ENCODE data around the gene C1orf167. TPM values are rescaled to one million over a fixed set of nuclear protein-coding genes. Genes with fewer than 3 reads are reported as not detected.

C1orf167 gene
- polyA plus RNA-seq, 3 donors, result 0.05 TPM; not detected in 2

- peak overlapping the region; percentile 26 for H3K4me2 ChIP-seq (replicated peaks; ENCODE audit: extremely low read depth, low read length, poor library complexity, severe bottlenecking)
- peaks cover 49% of the 10 kb centered on the region for H3K79me2 ChIP-seq (ENCODE audit: insufficient read depth, low read length)
- H3K36me3 ChIP-seq (replicated peaks in 1 of 2; ENCODE audit: control insufficient read depth in 1 of 2, insufficient read depth in 2 of 2, low read length in 2 of 2), result peaks cover 54 to 71% of the 10 kb centered on the region in 2 donors
- Mint-ChIP-seq H3K36me3 (peaks cover 56 to 72% of the 10 kb centered on the region in 2 donors), H3K9me3 (no peaks in the 10 kb centered on the region), H3K4me3 (no peak overlapping the region), H3K27ac (peak overlapping the region; percentile 61 to 99 (median 86)), H3K4me1 (peaks cover 45% of the 10 kb centered on the region), H3K27me3 (ENCODE audit: low read depth in 3 of 3) (peaks cover 0 to 4% (median 1%) of the 10 kb centered on the region in 3 donors)
- no peaks in the 10 kb centered on the region for H3K9me3 ChIP-seq (replicated peaks in 1 of 2; ENCODE audit: control insufficient read depth in 1 of 2, insufficient read depth in 1 of 2, low read length in 2 of 2)
- peak overlapping the region in 1 of 3 experiments; percentile 4 for H3K4me3 ChIP-seq (replicated peaks in 1 of 3; ENCODE audit: low read depth in 2 of 3, low read length in 3 of 3)
- no peaks in the 10 kb centered on the region for H3K27me3 ChIP-seq (ENCODE audit: control insufficient read depth in 2 of 2, insufficient read depth in 2 of 2, low read length in 2 of 2)
- H4K20me1 ChIP-seq (ENCODE audit: insufficient read depth, low read length), result no peaks in the 10 kb centered on the region
- TF ChIP-seq CTCF (IDR thresholded peaks at IDR 0.05), result no peak
- peak in 2 of 3 donors; percentile 33 to 48 for DNase-seq
- no peak overlapping the region for H3K9ac ChIP-seq (ENCODE audit: insufficient read depth, low read length, poor library complexity, severe bottlenecking)
- peaks cover 32 to 53% of the 10 kb centered on the region in 2 donors for H3K4me1 ChIP-seq (ENCODE audit: control insufficient read depth in 1 of 2, insufficient read depth in 2 of 2, low read length in 2 of 2)
- H3K27ac ChIP-seq (ENCODE audit: low read depth in 1 of 2, low read length in 2 of 2), result peak overlapping the region; percentile 32 to 93
- intact Hi-C loops (cut with micrococcal nuclease), result no loop called here
- H2AFZ ChIP-seq (ENCODE audit: insufficient read depth, low read depth, low read length, poor library complexity, severe bottlenecking), result no peak overlapping the region
- no CpG with 5 or more reads among the region's 5 CpGs for WGBS (ENCODE audit: insufficient coverage)
Measured at GRCh38 chr1:11813021-11813420, 51.0 kb downstream of the C1orf167 start.

DNA sequence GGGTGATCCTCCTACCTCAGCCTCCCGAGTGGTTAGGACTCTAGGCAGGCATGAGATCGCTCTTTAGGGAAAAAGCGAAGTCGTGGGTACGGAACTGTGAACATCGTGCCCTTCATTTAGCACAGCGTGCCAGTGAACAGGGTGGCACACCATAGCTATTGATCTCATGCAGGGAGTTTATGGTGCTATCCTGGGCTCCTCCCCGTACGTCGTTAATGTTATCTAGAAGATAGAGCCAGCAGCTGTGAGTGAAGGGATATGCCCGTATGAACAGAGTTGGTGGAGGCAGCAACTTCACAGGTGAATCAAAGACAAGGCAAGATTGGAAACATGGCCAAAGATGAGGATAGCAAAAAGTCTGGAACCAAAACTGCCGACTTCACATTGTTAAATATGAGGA is 55.2 kb downstream of the C1orf167 start:
- Histone ChIP-seq H3K4me3 (replicated peaks in 1 of 3; ENCODE audit: low read depth in 2 of 3, low read length in 3 of 3) (no peak overlapping the region), H4K20me1 (ENCODE audit: insufficient read depth, low read length) (no peaks in the 10 kb centered on the region), H3K27me3 (ENCODE audit: control insufficient read depth in 2 of 2, insufficient read depth in 2 of 2, low read length in 2 of 2) (no peaks in the 10 kb centered on the region), H3K9ac (ENCODE audit: insufficient read depth, low read length, poor library complexity, severe bottlenecking) (no peak overlapping the region), H3K36me3 (replicated peaks in 1 of 2; ENCODE audit: control insufficient read depth in 1 of 2, insufficient read depth in 2 of 2, low read length in 2 of 2) (peaks cover 55 to 72% of the 10 kb centered on the region in 2 donors), H3K4me2 (replicated peaks; ENCODE audit: extremely low read depth, low read length, poor library complexity, severe bottlenecking) (no peak overlapping the region), H3K27ac (ENCODE audit: low read depth in 1 of 2, low read length in 2 of 2) (no peak overlapping the region), H3K79me2 (ENCODE audit: insufficient read depth, low read length) (peaks cover 12% of the 10 kb centered on the region), H3K9me3 (replicated peaks in 1 of 2; ENCODE audit: control insufficient read depth in 1 of 2, insufficient read depth in 1 of 2, low read length in 2 of 2) (no peaks in the 10 kb centered on the region), H3K4me1 (ENCODE audit: control insufficient read depth in 1 of 2, insufficient read depth in 2 of 2, low read length in 2 of 2) (peaks cover 30 to 43% of the 10 kb centered on the region in 2 donors), H2AFZ (ENCODE audit: insufficient read depth, low read depth, low read length, poor library complexity, severe bottlenecking) (no peak overlapping the region)
- H3K27me3 Mint-ChIP-seq (ENCODE audit: low read depth in 3 of 3), result peaks cover 0 to 4% (median 0%) of the 10 kb centered on the region in 3 donors
- peak overlapping the region in 3 of 7 donors; percentile 0 to 79 (median 8) for H3K27ac Mint-ChIP-seq
- 96% methylated on average over 11 of the region's 12 CpGs for WGBS (ENCODE audit: insufficient coverage)
- intact Hi-C loops (cut with micrococcal nuclease), result loop anchor here in 1 of 2 donors (2.0 kb wide), 1 partner anchor 14 kb away; no protein-coding TSS in a partner anchor
- no peaks in the 10 kb centered on the region for H3K9me3 Mint-ChIP-seq
- DNase-seq, result no peak
- H3K36me3 Mint-ChIP-seq, result peaks cover 59 to 74% of the 10 kb centered on the region in 2 donors
- TF ChIP-seq CTCF (IDR thresholded peaks at IDR 0.05), result no peak
- H3K4me1 Mint-ChIP-seq, result peaks cover 33% of the 10 kb centered on the region
- H3K4me3 Mint-ChIP-seq, result no peak overlapping the region

All from CD14-positive monocyte (primary cell).